CD4-positive, alpha-beta memory T cell (primary cell): Measurements from ENCODE around the gene AGMO. TPM values are rescaled to one million over a fixed set of nuclear protein-coding genes. Genes with fewer than 3 reads are reported as not detected.

ENCODE experiments used
- CTCF ChIA-PET: fragments of 350-600 bp; sonication (Branson Sonifier 250); formaldehyde crosslinking; loops from one replicate; lab custom pipeline; 2021; ENCODE audit warnings: inconsistent platforms; ENCODE audit not compliant: partially characterized antibody; lab: Charles Lee
- POLR2A ChIA-PET: fragments of 350-600 bp; sonication (Branson Sonifier 250); formaldehyde crosslinking; loops from one replicate; lab custom pipeline; 2021; ENCODE audit not compliant: partially characterized antibody; lab: Charles Lee
- DNase-seq, 5 donors: peaks; one replicate each; pipeline versions ENCODE4 v3.0.0 to v3.0.0-alpha.2; 2020 to 2022; ENCODE audit warnings: mixed read lengths in 1 of 5
- H3K27ac ChIP-seq: one replicate; pipeline ENCODE4 v1.7.0; 2013; ENCODE audit warnings: low read depth, low read length
- H3K27me3 ChIP-seq: 2 replicates; pipeline ENCODE4 v1.7.0; 2013; ENCODE audit warnings: mild to moderate bottlenecking, low read length, moderate library complexity; ENCODE audit not compliant: insufficient read depth
- H3K36me3 ChIP-seq: 2 replicates; pipeline ENCODE4 v1.7.0; 2013; ENCODE audit warnings: mild to moderate bottlenecking, low read length, moderate library complexity; ENCODE audit not compliant: insufficient read depth
- H3K4me1 ChIP-seq: 2 replicates; pipeline ENCODE4 v1.7.0; 2013; ENCODE audit warnings: mild to moderate bottlenecking, low read length, moderate library complexity; ENCODE audit not compliant: insufficient read depth
- H3K4me3 ChIP-seq, 2 donors: one replicate each; pipeline ENCODE4 v1.7.0; 2013; ENCODE audit warnings: low read length in 2 of 2, mild to moderate bottlenecking in 1 of 2
- H3K9me3 ChIP-seq, 2 donors: one replicate each; pipeline ENCODE4 v1.7.0; 2013; ENCODE audit warnings: low read length in 2 of 2, control low read depth in 1 of 2; ENCODE audit not compliant: control insufficient read depth in 1 of 2
- H3K27ac Mint-ChIP-seq, 7 donors: one replicate each; pipeline ENCODE4 v1.8.0; 2020 to 2021; ENCODE audit warnings: mixed read lengths in 7 of 7, mild to moderate bottlenecking in 6 of 7, inconsistent platforms in 3 of 7, moderate library complexity in 3 of 7
- H3K27me3 Mint-ChIP-seq, 2 donors: one replicate each; pipeline ENCODE4 v1.8.0; 2020 to 2021; ENCODE audit warnings: mixed read lengths in 2 of 2
- H3K36me3 Mint-ChIP-seq, 2 donors: one replicate each; pipeline ENCODE4 v1.8.0; 2020 to 2021; ENCODE audit warnings: mixed read lengths in 2 of 2, inconsistent platforms in 1 of 2, mild to moderate bottlenecking in 1 of 2
- H3K4me1 Mint-ChIP-seq, 4 donors: one replicate each; pipeline ENCODE4 v1.8.0; 2020 to 2021; ENCODE audit warnings: mixed read lengths in 4 of 4, mild to moderate bottlenecking in 1 of 4
- H3K4me3 Mint-ChIP-seq, 8 donors: one replicate each; pipeline ENCODE4 v1.8.0; 2020 to 2021; ENCODE audit warnings: mixed read lengths in 8 of 8, mild to moderate bottlenecking in 7 of 8, moderate library complexity in 6 of 8, inconsistent platforms in 3 of 8
- H3K9me3 Mint-ChIP-seq, 8 donors: one replicate each; pipeline ENCODE4 v1.8.0; 2020 to 2021; ENCODE audit warnings: mixed read lengths in 8 of 8, mild to moderate bottlenecking in 5 of 8, inconsistent platforms in 3 of 8, moderate library complexity in 1 of 8
- intact Hi-C: fragments of 100-400 bp; cut with micrococcal nuclease; formaldehyde crosslinking; loops from one replicate; pipeline ENCODE4 v1.15.1; 2023
- polyA plus RNA-seq, 2 donors: library from polyadenylated mRNA; unstranded; fragments of 300-500 nt; fragmentation: Illumina TruSeq; gene quantifications; one replicate each; pipeline ENCODE4 v1.2.3, GENCODE V29; 2021
- total RNA-seq, 2 experiments: library from RNA; stranded (reverse); gene quantifications; one replicate each; pipeline ENCODE4 v1.2.3, GENCODE V29; 2021

AGMO gene
- total and polyA plus RNA-seq, 4 experiments from 2014 or later: not detected

DNA sequence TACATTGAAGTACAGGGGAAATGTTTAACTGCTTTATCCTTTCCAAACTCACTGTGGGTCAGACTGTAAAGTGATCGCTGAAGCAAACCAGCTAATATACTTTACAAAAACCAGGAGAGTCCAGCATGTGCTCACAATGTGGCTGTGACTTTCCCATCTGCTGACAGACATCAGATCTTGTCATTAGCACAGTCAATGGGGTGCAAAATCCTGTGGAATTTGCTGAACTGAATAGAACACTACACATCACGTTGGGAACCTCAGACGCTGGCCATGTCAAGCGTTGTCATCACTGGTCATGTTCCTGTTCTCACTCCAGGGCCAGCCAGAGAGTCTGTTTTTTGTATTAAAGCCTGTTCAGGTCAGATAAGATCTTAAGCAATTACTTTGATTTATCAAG is 83.4 kb downstream of the AGMO start:
- H3K4me1 Mint-ChIP-seq: no peaks in the 10 kb centered on the region
- no peak overlapping the region for H3K4me3 Mint-ChIP-seq

GRCh38 chr7:15476531-15476918 is 85.3 kb downstream of the AGMO start:
- intact Hi-C loops: no loop called here
- DNase-seq: no peak
- Mint-ChIP-seq H3K9me3 (peaks cover 0 to 13% (median 3%) of the 10 kb centered on the region in 8 donors), H3K36me3 (no peaks in the 10 kb centered on the region), H3K27me3 (no peaks in the 10 kb centered on the region), H3K27ac (no peak overlapping the region), H3K4me1 (no peaks in the 10 kb centered on the region), H3K4me3 (no peak overlapping the region)
- Histone ChIP-seq H3K27ac (no peak overlapping the region), H3K36me3 (no peaks in the 10 kb centered on the region), H3K27me3 (no peaks in the 10 kb centered on the region), H3K9me3 (no peaks in the 10 kb centered on the region), H3K4me3 (no peak overlapping the region), H3K4me1 (no peaks in the 10 kb centered on the region)
- CTCF ChIA-PET: no interaction called here
- POLR2A ChIA-PET: no interaction called here

More for the DNA sequence above, 83.4 kb downstream of the AGMO start:
- no peaks in the 10 kb centered on the region for H3K9me3 ChIP-seq
- no peaks in the 10 kb centered on the region for H3K27me3 ChIP-seq
- Mint-ChIP-seq H3K27me3 (no peaks in the 10 kb centered on the region), H3K27ac (no peak overlapping the region), H3K36me3 (no peaks in the 10 kb centered on the region), H3K9me3 (peaks cover 0 to 13% (median 1%) of the 10 kb centered on the region in 8 donors)
- CTCF ChIA-PET: no interaction called here
- no peaks in the 10 kb centered on the region for H3K36me3 ChIP-seq
- no peak for DNase-seq
- POLR2A ChIA-PET: no interaction called here
- no peak overlapping the region for H3K4me3 ChIP-seq
- H3K4me1 ChIP-seq: no peaks in the 10 kb centered on the region
- intact Hi-C loops: no loop called here
- H3K27ac ChIP-seq: no peak overlapping the region

DNA sequence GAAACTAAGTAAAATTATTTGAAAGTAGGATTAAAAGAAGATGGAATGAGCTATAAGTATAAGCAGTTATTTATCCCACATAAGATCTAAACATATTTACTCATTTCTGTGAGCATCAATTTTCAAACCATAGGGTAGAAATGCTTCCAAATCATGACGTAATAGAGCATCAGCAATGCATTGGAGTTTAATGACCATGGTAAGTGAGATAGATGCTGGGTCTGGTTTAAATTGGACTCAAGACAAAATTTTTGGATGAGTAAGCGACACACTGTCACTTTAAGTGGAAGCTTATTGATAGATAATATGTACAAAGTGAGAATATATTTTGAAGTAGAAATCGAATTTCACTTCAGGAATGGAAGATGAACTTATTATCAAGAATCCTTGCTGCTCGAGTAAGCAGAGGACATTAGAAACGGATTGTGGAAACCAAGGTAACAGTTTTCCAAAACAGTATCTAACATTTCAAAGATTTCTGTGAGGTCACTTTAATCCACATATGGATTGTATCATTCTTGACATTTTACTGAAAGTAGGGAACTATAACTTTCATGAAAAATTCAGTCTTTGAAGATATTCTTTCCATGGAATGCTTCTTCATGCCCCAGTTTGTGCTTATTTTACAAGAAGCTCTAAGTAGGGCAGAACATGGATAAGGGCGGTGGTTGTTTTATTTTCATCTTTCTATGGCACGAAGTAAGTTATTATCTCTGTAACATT is 85.8 kb downstream of the AGMO start:
- no peak overlapping the region for H3K4me3 Mint-ChIP-seq
- DNase-seq: no peak
- H3K27me3 Mint-ChIP-seq: no peaks in the 10 kb centered on the region
- H3K36me3 ChIP-seq: no peaks in the 10 kb centered on the region
- peaks cover 0 to 12% (median 3%) of the 10 kb centered on the region in 8 donors for H3K9me3 Mint-ChIP-seq
- H3K27me3 ChIP-seq: no peaks in the 10 kb centered on the region
- no peaks in the 10 kb centered on the region for H3K4me1 ChIP-seq
- H3K36me3 Mint-ChIP-seq: no peaks in the 10 kb centered on the region
- ChIA-PET CTCF (no interaction called here), POLR2A (no interaction called here)
- H3K4me3 ChIP-seq: no peak overlapping the region
- intact Hi-C loops: no loop called here
- H3K4me1 Mint-ChIP-seq: no peaks in the 10 kb centered on the region
- no peak overlapping the region for H3K27ac ChIP-seq
- no peak overlapping the region for H3K27ac Mint-ChIP-seq
- no peaks in the 10 kb centered on the region for H3K9me3 ChIP-seq

- H3K9me3 Mint-ChIP-seq: peaks cover 0 to 10% (median 3%) of the 10 kb centered on the region in 8 donors
- H3K27me3 Mint-ChIP-seq: peaks cover 0 to 1% of the 10 kb centered on the region in 2 donors
- H3K27me3 ChIP-seq: no peaks in the 10 kb centered on the region
- H3K9me3 ChIP-seq: no peaks in the 10 kb centered on the region
- no peaks in the 10 kb centered on the region for H3K4me1 ChIP-seq
- H3K4me3 ChIP-seq: no peak overlapping the region
- no peak overlapping the region for H3K4me3 Mint-ChIP-seq
- no peaks in the 10 kb centered on the region for H3K36me3 ChIP-seq
- intact Hi-C loops: no loop called here
- ChIA-PET CTCF (no interaction called here), POLR2A (no interaction called here)
- H3K36me3 Mint-ChIP-seq: no peaks in the 10 kb centered on the region
- no peaks in the 10 kb centered on the region for H3K4me1 Mint-ChIP-seq
- no peak overlapping the region for H3K27ac ChIP-seq
- no peak overlapping the region for H3K27ac Mint-ChIP-seq
- DNase-seq: no peak
These were observed 90.2 kb downstream of the AGMO start for GRCh38 chr7:15471669-15471950.

GRCh38 chr7:15470825-15471668 is 90.8 kb downstream of the AGMO start:
- H3K4me3 Mint-ChIP-seq: no peak overlapping the region

DNA sequence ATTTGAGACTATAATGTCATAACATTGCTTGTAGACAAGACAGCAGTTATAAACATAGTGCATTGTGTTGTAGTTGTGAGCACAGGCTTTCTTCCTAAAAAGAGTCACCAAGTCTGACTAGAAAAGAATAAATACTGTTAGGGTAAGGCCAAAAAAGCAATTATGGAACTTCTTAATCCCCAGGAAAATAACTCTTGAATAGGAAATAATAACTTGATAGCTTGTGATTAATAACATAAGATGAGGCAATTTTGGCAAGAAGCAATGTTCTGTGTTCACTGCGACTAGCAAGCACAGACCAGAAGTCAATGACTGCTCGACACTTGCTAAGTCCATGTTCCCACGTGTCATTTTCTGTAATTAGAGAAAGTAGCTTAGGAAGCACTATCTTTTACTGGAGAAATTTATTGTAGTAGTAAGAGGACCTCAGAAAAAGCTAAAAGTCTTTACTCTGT is 97.1 kb downstream of the AGMO start:
- Mint-ChIP-seq H3K4me3 (no peak overlapping the region), H3K27ac (no peak overlapping the region), H3K27me3 (peaks cover 0 to 1% of the 10 kb centered on the region in 2 donors), H3K36me3 (no peaks in the 10 kb centered on the region), H3K4me1 (no peaks in the 10 kb centered on the region), H3K9me3 (peaks cover 0 to 4% (median 2%) of the 10 kb centered on the region in 8 donors)
- intact Hi-C loops: no loop called here
- no peak overlapping the region for H3K4me3 ChIP-seq
- no peaks in the 10 kb centered on the region for H3K4me1 ChIP-seq
- no peak overlapping the region for H3K27ac ChIP-seq
- CTCF ChIA-PET: no interaction called here
- no peaks in the 10 kb centered on the region for H3K36me3 ChIP-seq
- DNase-seq: no peak
- POLR2A ChIA-PET: no interaction called here
- no peaks in the 10 kb centered on the region for H3K27me3 ChIP-seq
- H3K9me3 ChIP-seq: no peaks in the 10 kb centered on the region

More at GRCh38 chr7:15470825-15471668, 90.8 kb downstream of the AGMO start:
- Histone ChIP-seq H3K36me3 (no peaks in the 10 kb centered on the region), H3K4me3 (no peak overlapping the region), H3K9me3 (no peaks in the 10 kb centered on the region), H3K4me1 (no peaks in the 10 kb centered on the region), H3K27ac (no peak overlapping the region), H3K27me3 (no peaks in the 10 kb centered on the region)
- ChIA-PET CTCF (no interaction called here), POLR2A (no interaction called here)
- peaks cover 0 to 10% (median 3%) of the 10 kb centered on the region in 8 donors for H3K9me3 Mint-ChIP-seq
- intact Hi-C loops: no loop called here
- DNase-seq: no peak
- no peaks in the 10 kb centered on the region for H3K36me3 Mint-ChIP-seq
- peaks cover 0 to 1% of the 10 kb centered on the region in 2 donors for H3K27me3 Mint-ChIP-seq
- no peaks in the 10 kb centered on the region for H3K4me1 Mint-ChIP-seq
- no peak overlapping the region for H3K27ac Mint-ChIP-seq

DNA sequence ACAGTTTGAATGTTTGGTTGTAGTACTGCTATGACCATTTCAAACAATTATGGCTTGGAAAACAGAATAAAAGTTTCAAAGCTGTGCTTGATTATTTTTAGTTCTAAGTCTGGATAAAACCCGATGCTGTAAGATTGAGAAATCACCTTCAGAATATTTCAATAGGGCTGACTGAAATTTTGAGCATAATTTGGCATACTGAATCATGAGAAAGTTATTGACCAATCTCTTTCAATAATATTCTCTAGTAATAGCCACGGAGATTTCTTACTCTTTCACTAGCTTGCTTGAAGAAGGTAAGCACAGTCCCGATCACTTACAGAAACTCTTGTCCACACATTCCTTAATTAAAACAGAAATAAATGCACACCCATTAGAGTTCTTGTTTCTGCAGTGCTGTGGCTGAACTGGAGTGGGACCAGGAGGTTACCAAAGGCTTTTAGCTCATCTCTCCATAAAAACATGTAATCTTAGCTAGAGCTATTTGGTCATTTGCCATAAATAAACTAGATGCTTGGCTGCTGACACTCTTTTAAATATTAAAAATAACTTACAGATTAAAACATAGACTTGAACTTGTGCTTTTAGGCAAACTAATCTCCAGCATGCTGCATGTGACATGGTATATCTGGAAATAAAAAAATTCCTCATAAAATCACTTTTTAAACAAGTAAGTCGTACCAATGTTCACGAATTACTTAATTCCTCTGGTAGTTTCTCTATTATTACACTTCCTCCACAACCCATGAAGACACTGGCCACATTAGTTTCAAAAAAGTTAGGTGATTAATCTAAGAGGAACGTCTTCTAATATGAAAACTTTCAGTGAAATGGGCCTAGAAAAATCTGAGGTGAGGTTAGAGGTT is 97.8 kb downstream of the AGMO start:
- no peak overlapping the region for H3K27ac Mint-ChIP-seq
- no peaks in the 10 kb centered on the region for H3K9me3 ChIP-seq
- intact Hi-C loops: no loop called here
- no peak for DNase-seq
- H3K4me1 ChIP-seq: no peaks in the 10 kb centered on the region
- no peaks in the 10 kb centered on the region for H3K4me1 Mint-ChIP-seq
- H3K4me3 Mint-ChIP-seq: no peak overlapping the region
- no peaks in the 10 kb centered on the region for H3K36me3 ChIP-seq
- peaks cover 0 to 1% of the 10 kb centered on the region in 2 donors for H3K27me3 Mint-ChIP-seq
- H3K4me3 ChIP-seq: no peak overlapping the region
- ChIA-PET CTCF (no interaction called here), POLR2A (no interaction called here)
- H3K27ac ChIP-seq: no peak overlapping the region
- peaks cover 0 to 4% (median 1%) of the 10 kb centered on the region in 8 donors for H3K9me3 Mint-ChIP-seq
- H3K36me3 Mint-ChIP-seq: no peaks in the 10 kb centered on the region
- no peaks in the 10 kb centered on the region for H3K27me3 ChIP-seq
